B cell (primary cell): ENCODE results near the gene DDX17. TPM values are rescaled to one million over a fixed set of nuclear protein-coding genes. Genes with fewer than 3 reads are reported as not detected.

Source experiments
- ATAC-seq: fragments of 200-7000 bp; cut with Tn5 transposase; one replicate; pipeline ENCODE4 v1.10.0; 2021; ENCODE audit warnings: low read depth, mild to moderate bottlenecking, moderate number of reproducible peaks, moderate library complexity
- CTCF ChIA-PET: fragments of 350-600 bp; sonication (Branson Sonifier 250); formaldehyde crosslinking; loops from one replicate; lab custom pipeline; 2021; ENCODE audit warnings: antibody characterized with exemption, inconsistent platforms; lab: Charles Lee
- POLR2A ChIA-PET: fragments of 350-600 bp; sonication (Branson Sonifier 250); formaldehyde crosslinking; loops from one replicate; lab custom pipeline; 2021; ENCODE audit warnings: antibody characterized with exemption; lab: Charles Lee
- DNase-seq: peaks from one replicate; pipeline ENCODE4 v3.0.0; 2013
- H2AFZ ChIP-seq: 2 replicates; pipeline ENCODE4 v1.6.1; 2012; ENCODE audit warnings: mild to moderate bottlenecking, low read depth, low read length; ENCODE audit not compliant: insufficient read depth, poor library complexity, severe bottlenecking
- H3K27ac ChIP-seq, 2 donors: 1 replicate in 1 of 2; 2 replicates in 1 of 2; pipeline ENCODE4 v1.5.1; 2012 to 2013; ENCODE audit warnings: low read length in 2 of 2, mild to moderate bottlenecking in 2 of 2, moderate library complexity in 1 of 2
- H3K27me3 ChIP-seq, 4 experiments: fragments of 200-600 bp in 1 of 4; sonication (generic) in 1 of 4; replicated peaks in 1 of 4; 1 replicate in 2 of 4; 2 replicates in 2 of 4; pipeline versions ENCODE4 v1.6.1 to v1.7.0; 2013 to 2016; ENCODE audit warnings: low read length in 3 of 4, mild to moderate bottlenecking in 2 of 4, mixed read lengths in 1 of 4, moderate library complexity in 1 of 4; ENCODE audit not compliant: insufficient read depth in 4 of 4, control insufficient read depth in 3 of 4; ENCODE audit errors: control extremely low read depth in 1 of 4
- H3K36me3 ChIP-seq, 2 experiments: replicated peaks in 1 of 2; 1 replicate in 1 of 2; 2 replicates in 1 of 2; pipeline versions ENCODE4 v1.6.1 to v1.7.1; 2013; ENCODE audit warnings: low read length in 1 of 2; ENCODE audit not compliant: insufficient read depth in 2 of 2, control insufficient read depth in 1 of 2; ENCODE audit errors: control extremely low read depth in 1 of 2, extremely low read depth in 1 of 2
- H3K4me1 ChIP-seq, 2 donors: fragments of 200-600 bp in 1 of 2; sonication (generic) in 1 of 2; 1 replicate in 1 of 2; 2 replicates in 1 of 2; pipeline versions ENCODE4 v1.5.1 to v1.6.1; 2013 to 2017; ENCODE audit warnings: low read length in 2 of 2; ENCODE audit not compliant: control insufficient read depth in 2 of 2, insufficient read depth in 2 of 2
- H3K4me2 ChIP-seq: replicated peaks from 2 replicates; pipeline ENCODE3; 2012; ENCODE audit warnings: mild to moderate bottlenecking, low read depth, low read length; ENCODE audit not compliant: poor library complexity, severe bottlenecking
- H3K4me3 ChIP-seq, 5 experiments: fragments of 200-600 bp in 1 of 5; sonication (generic) in 1 of 5; 1 replicate in 3 of 5; 2 replicates in 2 of 5; pipeline versions ENCODE4 v1.5.1 to v1.7.0; 2011 to 2016; ENCODE audit warnings: low read length in 4 of 5, mild to moderate bottlenecking in 4 of 5, low read depth in 2 of 5, control low read depth in 1 of 5, moderate library complexity in 1 of 5; ENCODE audit not compliant: insufficient read depth in 1 of 5; ENCODE audit errors: control extremely low read depth in 1 of 5, extremely low read depth in 1 of 5
- H3K79me2 ChIP-seq: fragments of 200-600 bp; sonication (generic); one replicate; pipeline ENCODE4 v1.6.0; 2016; ENCODE audit warnings: low read length; ENCODE audit not compliant: control insufficient read depth, insufficient read depth
- H3K9ac ChIP-seq: fragments of 200-600 bp; sonication (generic); 2 replicates; pipeline ENCODE4 v1.6.1; 2017; ENCODE audit warnings: mild to moderate bottlenecking, low read length, moderate library complexity
- H3K9me3 ChIP-seq, 3 donors: one replicate each; pipeline versions ENCODE4 v1.6.1 to v1.7.1; 2013; ENCODE audit warnings: low read length in 2 of 3; ENCODE audit not compliant: control insufficient read depth in 2 of 3, insufficient read depth in 1 of 3; ENCODE audit errors: control extremely low read depth in 1 of 3
- H4K20me1 ChIP-seq: 2 replicates; pipeline ENCODE4 v1.6.0; 2012; ENCODE audit warnings: mild to moderate bottlenecking, low read length; ENCODE audit not compliant: insufficient read depth, control insufficient read depth, poor library complexity, severe bottlenecking
- H3K27ac Mint-ChIP-seq: one replicate; pipeline ENCODE4 v1.8.0; 2021; ENCODE audit warnings: mixed read lengths
- H3K27me3 Mint-ChIP-seq: one replicate; pipeline ENCODE4 v1.8.0; 2021; ENCODE audit warnings: mixed read lengths
- H3K4me1 Mint-ChIP-seq: one replicate; pipeline ENCODE4 v1.8.0; 2021; ENCODE audit warnings: mixed read lengths
- H3K4me3 Mint-ChIP-seq: one replicate; pipeline ENCODE4 v1.8.0; 2021; ENCODE audit warnings: mixed read lengths
- H3K9me3 Mint-ChIP-seq: one replicate; pipeline ENCODE4 v1.8.0; 2022; ENCODE audit warnings: mixed read lengths; ENCODE audit not compliant: insufficient read depth
- EZH2 ChIP-seq: IDR thresholded peaks from 2 replicates; pipeline ENCODE4 v1.6.1; 2012; ENCODE audit warnings: borderline replicate concordance, low read depth, mild to moderate bottlenecking, moderate library complexity, low read length; ENCODE audit not compliant: insufficient read depth, poor library complexity, severe bottlenecking
- WGBS: methylation state at CpG from one replicate; pipeline ENCODE4 v1.1.5; 2013; ENCODE audit warnings: missing lambda C conversion rate; ENCODE audit not compliant: insufficient coverage; 5-methylcytosine and 5-hydroxymethylcytosine counted together
- intact Hi-C: fragments of 100-400 bp; cut with micrococcal nuclease; formaldehyde crosslinking; loops from one replicate; pipeline ENCODE4 v1.10.0; 2022
- polyA plus RNA-seq: library from polyadenylated mRNA; depleted of rRNA; stranded (reverse); fragments of >200 nt; gene quantifications from 2 replicates; pipeline ENCODE4 v1.2.3, GENCODE V29; 2012
- total RNA-seq, 2 donors: library from RNA; stranded (reverse); fragments of 120-200 nt in 1 of 2; gene quantifications; 1 replicate in 1 of 2; 2 replicates in 1 of 2; pipeline versions ENCODE4 v1.2.3 to v1.2.4, GENCODE V29; 2013 to 2022
- TF ChIP-seq, protein P1 (sequence below): fragments of 200-600 bp; IDR thresholded peaks from one replicate; pipeline ENCODE4 v1.8.0; 2022; ENCODE audit warnings: antibody characterized with exemption, mild to moderate bottlenecking

DDX17 gene
- total and polyA plus RNA-seq, 2 donors (not counting 1 experiment from before 2014, with no cell fraction given): 754 to 936 TPM

DNA sequence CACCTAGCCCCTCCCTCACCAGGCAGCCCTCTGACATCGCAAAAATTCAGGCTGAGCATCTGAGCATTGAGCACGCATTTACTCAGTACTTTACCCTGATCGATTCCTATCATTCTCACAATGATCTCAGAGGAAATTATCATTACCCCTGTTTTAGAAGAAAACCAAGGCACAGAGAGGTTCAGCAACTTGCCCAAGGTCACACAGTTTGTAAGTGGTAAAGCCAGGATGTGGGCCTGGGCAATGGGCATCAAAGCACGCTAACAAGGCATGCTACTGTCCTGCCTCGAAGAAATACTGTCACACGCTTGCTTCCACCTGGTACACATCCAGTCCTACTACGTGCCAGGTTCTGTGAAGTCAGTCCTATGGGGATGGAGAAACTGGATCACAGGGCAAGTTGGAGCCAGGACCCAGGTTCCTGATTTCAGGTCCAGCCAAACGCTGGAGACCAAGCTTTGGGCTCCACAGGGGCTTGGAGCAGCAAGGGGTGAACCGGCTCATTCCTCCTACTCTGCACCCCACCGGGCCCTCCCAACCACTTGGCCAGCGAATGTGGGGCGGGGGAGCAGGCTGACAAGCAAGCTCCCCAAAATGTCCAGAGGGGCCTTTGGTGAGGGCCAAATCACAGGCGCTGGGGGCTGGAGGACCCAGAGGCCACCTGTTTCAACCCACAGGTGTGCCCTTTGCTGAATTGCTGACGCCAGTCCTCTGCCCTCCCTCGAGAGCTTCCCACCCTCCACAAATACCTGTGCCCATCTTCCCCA is 69.3 kb downstream of the DDX17 start:
- ChIA-PET CTCF (no interaction called here), POLR2A (interaction anchor here (0.6 kb wide), 1 partner anchor 39 kb away, joined by 4 read pairs; no protein-coding TSS in a partner anchor)

DNA sequence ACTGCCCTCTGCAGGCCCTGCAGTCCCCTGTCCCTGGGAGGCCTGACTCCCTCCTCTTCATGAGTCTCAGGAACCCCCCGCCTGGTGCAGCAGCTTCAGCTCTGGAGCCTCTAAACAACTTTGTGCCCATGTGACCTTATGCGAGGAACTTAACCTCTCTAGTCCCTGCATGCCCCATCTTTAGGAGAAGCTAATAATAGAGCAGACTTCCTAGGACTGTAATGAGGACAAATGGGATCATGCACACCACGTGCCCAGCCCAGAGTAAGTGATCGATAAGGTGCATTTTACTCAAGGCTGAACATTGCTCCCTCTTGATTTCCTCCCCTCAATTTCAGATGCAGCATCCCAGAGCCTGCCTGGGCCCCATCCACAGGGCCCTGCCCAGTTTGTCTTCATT is 70.1 kb downstream of the DDX17 start:
- Histone ChIP-seq H3K27me3 (no peaks in the 10 kb centered on the region), H3K4me2 (no peak overlapping the region), H3K36me3 (no peaks in the 10 kb centered on the region), H3K4me1 (no peaks in the 10 kb centered on the region), H3K4me3 (no peak overlapping the region), H3K27ac (no peak overlapping the region), H3K9me3 (no peaks in the 10 kb centered on the region), H3K9ac (no peak overlapping the region), H3K79me2 (no peaks in the 10 kb centered on the region), H2AFZ (no peak overlapping the region), H4K20me1 (no peaks in the 10 kb centered on the region)
- ChIA-PET CTCF (no interaction called here), POLR2A (no interaction called here)
- no peak for ATAC-seq
- TF ChIP-seq EZH2: no peak
- TF ChIP-seq, protein P1, sequence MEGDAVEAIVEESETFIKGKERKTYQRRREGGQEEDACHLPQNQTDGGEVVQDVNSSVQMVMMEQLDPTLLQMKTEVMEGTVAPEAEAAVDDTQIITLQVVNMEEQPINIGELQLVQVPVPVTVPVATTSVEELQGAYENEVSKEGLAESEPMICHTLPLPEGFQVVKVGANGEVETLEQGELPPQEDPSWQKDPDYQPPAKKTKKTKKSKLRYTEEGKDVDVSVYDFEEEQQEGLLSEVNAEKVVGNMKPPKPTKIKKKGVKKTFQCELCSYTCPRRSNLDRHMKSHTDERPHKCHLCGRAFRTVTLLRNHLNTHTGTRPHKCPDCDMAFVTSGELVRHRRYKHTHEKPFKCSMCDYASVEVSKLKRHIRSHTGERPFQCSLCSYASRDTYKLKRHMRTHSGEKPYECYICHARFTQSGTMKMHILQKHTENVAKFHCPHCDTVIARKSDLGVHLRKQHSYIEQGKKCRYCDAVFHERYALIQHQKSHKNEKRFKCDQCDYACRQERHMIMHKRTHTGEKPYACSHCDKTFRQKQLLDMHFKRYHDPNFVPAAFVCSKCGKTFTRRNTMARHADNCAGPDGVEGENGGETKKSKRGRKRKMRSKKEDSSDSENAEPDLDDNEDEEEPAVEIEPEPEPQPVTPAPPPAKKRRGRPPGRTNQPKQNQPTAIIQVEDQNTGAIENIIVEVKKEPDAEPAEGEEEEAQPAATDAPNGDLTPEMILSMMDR: no peak
- intact Hi-C loops: no loop called here
- Mint-ChIP-seq H3K4me3 (no peak overlapping the region), H3K4me1 (no peaks in the 10 kb centered on the region), H3K27me3 (peaks cover 29% of the 10 kb centered on the region), H3K27ac (no peak overlapping the region), H3K9me3 (no peaks in the 10 kb centered on the region)
- DNase-seq: no peak
- 76% methylated on average over 3 of the region's 4 CpGs for WGBS

More for the DNA sequence above, 69.3 kb downstream of the DDX17 start:
- Mint-ChIP-seq H3K4me1 (no peaks in the 10 kb centered on the region), H3K9me3 (no peaks in the 10 kb centered on the region), H3K27me3 (peaks cover 29% of the 10 kb centered on the region), H3K4me3 (no peak overlapping the region), H3K27ac (no peak overlapping the region)
- TF ChIP-seq, protein P1: no peak
- no peak for TF ChIP-seq EZH2
- no peaks in the 10 kb centered on the region for H4K20me1 ChIP-seq
- H3K27ac ChIP-seq: no peak overlapping the region
- no peak overlapping the region for H3K4me2 ChIP-seq
- H3K9ac ChIP-seq: no peak overlapping the region
- no peaks in the 10 kb centered on the region for H3K27me3 ChIP-seq
- no peaks in the 10 kb centered on the region for H3K79me2 ChIP-seq
- no peak for DNase-seq
- intact Hi-C loops: no loop called here
- no peaks in the 10 kb centered on the region for H3K36me3 ChIP-seq
- ATAC-seq: no peak
- H3K4me1 ChIP-seq: no peaks in the 10 kb centered on the region
- H3K9me3 ChIP-seq: no peaks in the 10 kb centered on the region
- H2AFZ ChIP-seq: no peak overlapping the region
- WGBS: 83% methylated on average over 12 of the region's 15 CpGs
- no peak overlapping the region for H3K4me3 ChIP-seq
